Measurements from ENCODE around the gene SEC24A.
"Not testable (repeated sequence)": the region's sequence is repeated elsewhere in the genome, so short reads cannot be mapped to it uniquely, and the experiment has no call there.

Gene SEC24A

GRCh38 chr5:134648425-134649162, at the start of gene SEC24A:
Gene SEC24A, plus strand, starts transcription at chr5:134648785. Its CDS starts 292 bp downstream, at chr5:134649077.
- peak within 1 kb of the TSS; percentile 97 for H3K9ac ChIP-seq (ENCODE audit: low read length)
- peak; percentile 95 for DNase-seq
- H3K4me1 ChIP-seq (ENCODE audit: low read length) = peaks cover 23% of the 10 kb centered on the region
- H3K27me3 ChIP-seq (replicated peaks; ENCODE audit: insufficient read depth, low read length) = no peaks in the 10 kb centered on the region
- peaks cover 39% of the 10 kb centered on the region for H3F3A ChIP-seq (ENCODE audit: insufficient read depth, low read length)
- H3K27ac ChIP-seq (ENCODE audit: low read length) = peak within 1 kb of the TSS; percentile 99
- H4K20me1 ChIP-seq (ENCODE audit: insufficient read depth, low read length) = no peaks in the 10 kb centered on the region
- peak within 1 kb of the TSS; percentile 80 for H3K4me2 ChIP-seq (ENCODE audit: low read depth, low read length)
- H3K36me3 ChIP-seq (replicated peaks; ENCODE audit: insufficient read depth, low read length) = no peaks in the 10 kb centered on the region
- no peak for TF ChIP-seq EZH2 (optimal IDR thresholded peaks at IDR 0.05; ENCODE audit: low read depth, low read length)
- TF ChIP-seq EZH2phosphoT487 (IDR thresholded peaks at IDR 0.05; ENCODE audit: low read length) = no peak
- TF ChIP-seq CTCF (IDR thresholded peaks at IDR 0.05; ENCODE audit: low read length) = no peak
- no peaks in the 10 kb centered on the region for H3K9me2 ChIP-seq (replicated peaks; ENCODE audit: insufficient read depth, low read length)
- H3K4me3 ChIP-seq (ENCODE audit: low read length) = peak within 1 kb of the TSS; percentile 78
- peak within 1 kb of the TSS; percentile 64 for H2AFZ ChIP-seq (ENCODE audit: low read length)
- no peaks in the 10 kb centered on the region for H3K9me3 ChIP-seq (replicated peaks; ENCODE audit: insufficient read depth, low read length)
- H3K79me2 ChIP-seq (ENCODE audit: low read length) = peaks cover 61% of the 10 kb centered on the region

GRCh38 chr5:134599820-134600219, 48.8 kb upstream of the SEC24A start:
- H4K20me1 ChIP-seq (ENCODE audit: insufficient read depth, low read length); H3K4me3 ChIP-seq (ENCODE audit: low read length); H3K4me2 ChIP-seq (ENCODE audit: low read depth, low read length); H3K27ac ChIP-seq (ENCODE audit: low read length); H3K9me2 ChIP-seq (replicated peaks; ENCODE audit: insufficient read depth, low read length); H3K9ac ChIP-seq (ENCODE audit: low read length); H3K27me3 ChIP-seq (replicated peaks; ENCODE audit: insufficient read depth, low read length); H2AFZ ChIP-seq (ENCODE audit: low read length); DNase-seq; H3K9me3 ChIP-seq (replicated peaks; ENCODE audit: insufficient read depth, low read length): not testable (repeated sequence)
- Histone ChIP-seq H3K36me3 (replicated peaks; ENCODE audit: insufficient read depth, low read length) (peaks cover 10% of the 10 kb centered on the region), H3F3A (ENCODE audit: insufficient read depth, low read length) (peaks cover 12% of the 10 kb centered on the region), H3K4me1 (ENCODE audit: low read length) (peaks cover 14% of the 10 kb centered on the region), H3K79me2 (ENCODE audit: low read length) (peaks cover 11% of the 10 kb centered on the region)

GRCh38 chr5:134600600-134600999, 48.0 kb upstream of the SEC24A start:
- Histone ChIP-seq H3K9me3 (replicated peaks; ENCODE audit: insufficient read depth, low read length) (no peaks in the 10 kb centered on the region), H2AFZ (ENCODE audit: low read length) (no peak overlapping the region), H4K20me1 (ENCODE audit: insufficient read depth, low read length) (no peaks in the 10 kb centered on the region), H3K79me2 (ENCODE audit: low read length) (peaks cover 11% of the 10 kb centered on the region), H3K27me3 (replicated peaks; ENCODE audit: insufficient read depth, low read length) (no peaks in the 10 kb centered on the region), H3K4me3 (ENCODE audit: low read length) (no peak overlapping the region), H3K4me1 (ENCODE audit: low read length) (peaks cover 16% of the 10 kb centered on the region), H3K9ac (ENCODE audit: low read length) (no peak overlapping the region), H3K36me3 (replicated peaks; ENCODE audit: insufficient read depth, low read length) (peaks cover 10% of the 10 kb centered on the region), H3K27ac (ENCODE audit: low read length) (no peak overlapping the region), H3F3A (ENCODE audit: insufficient read depth, low read length) (peaks cover 8% of the 10 kb centered on the region), H3K4me2 (ENCODE audit: low read depth, low read length) (no peak overlapping the region), H3K9me2 (replicated peaks; ENCODE audit: insufficient read depth, low read length) (no peaks in the 10 kb centered on the region)
- DNase-seq = no peak
- TF ChIP-seq EZH2 (optimal IDR thresholded peaks at IDR 0.05; ENCODE audit: low read depth, low read length) = no peak

GRCh38 chr5:134603059-134603458, 45.5 kb upstream of the SEC24A start:
- no peak overlapping the region for H3K9ac ChIP-seq (ENCODE audit: low read length)
- H3K27me3 ChIP-seq (replicated peaks; ENCODE audit: insufficient read depth, low read length) = no peaks in the 10 kb centered on the region
- no peak for DNase-seq
- no peak for TF ChIP-seq CTCF (IDR thresholded peaks at IDR 0.05; ENCODE audit: low read length)
- no peak for TF ChIP-seq EZH2 (optimal IDR thresholded peaks at IDR 0.05; ENCODE audit: low read depth, low read length)
- TF ChIP-seq EZH2phosphoT487 (IDR thresholded peaks at IDR 0.05; ENCODE audit: low read length) = no peak
- no peaks in the 10 kb centered on the region for H3K9me3 ChIP-seq (replicated peaks; ENCODE audit: insufficient read depth, low read length)
- H3K4me3 ChIP-seq (ENCODE audit: low read length) = no peak overlapping the region
- H3K4me1 ChIP-seq (ENCODE audit: low read length) = peaks cover 17% of the 10 kb centered on the region
- no peak overlapping the region for H3K4me2 ChIP-seq (ENCODE audit: low read depth, low read length)
- H3K9me2 ChIP-seq (replicated peaks; ENCODE audit: insufficient read depth, low read length) = no peaks in the 10 kb centered on the region
- peaks cover 8% of the 10 kb centered on the region; the same call in 1 of the 2 replicates for H3F3A ChIP-seq (ENCODE audit: insufficient read depth, low read length)
- H4K20me1 ChIP-seq (ENCODE audit: insufficient read depth, low read length) = no peaks in the 10 kb centered on the region
- no peak overlapping the region for H3K27ac ChIP-seq (ENCODE audit: low read length)
- peaks cover 10% of the 10 kb centered on the region for H3K36me3 ChIP-seq (replicated peaks; ENCODE audit: insufficient read depth, low read length)
- H3K79me2 ChIP-seq (ENCODE audit: low read length) = peaks cover 11% of the 10 kb centered on the region
- no peak overlapping the region for H2AFZ ChIP-seq (ENCODE audit: low read length)

Measured in MM.1S (cell line).